Prostate gland (tissue), 2 donors: ENCODE data around the gene RBM33. TPM values are rescaled to one million over a fixed set of nuclear protein-coding genes. Genes with fewer than 3 reads are reported as not detected.
"Not testable (repeated sequence)": the region's sequence is repeated elsewhere in the genome, so short reads cannot be mapped to it uniquely, and the experiment has no call there.

ENCODE experiments used
- DNase-seq: peaks from one replicate; pipeline ENCODE4 v3.0.0-alpha.2; 2019; ENCODE audit warnings: low spot score
- H3K27ac ChIP-seq, 2 donors: fragments of 200-600 bp; sonication (generic); 2 replicates each; pipeline ENCODE4 v1.5.1; 2017 to 2019
- H3K27me3 ChIP-seq: fragments of 200-600 bp; sonication (generic); replicated peaks from 2 replicates; pipeline ENCODE4 v1.5.1; 2019; ENCODE audit not compliant: insufficient read depth
- H3K36me3 ChIP-seq, 2 donors: fragments of 200-600 bp; sonication (generic); 1 replicate in 1 of 2; 2 replicates in 1 of 2; pipeline versions ENCODE4 v1.5.1 to v1.8.1; 2017 to 2019
- H3K4me1 ChIP-seq: fragments of 200-600 bp; sonication (generic); replicated peaks from 2 replicates; pipeline ENCODE4 v1.5.1; 2019
- H3K4me3 ChIP-seq, 2 donors: fragments of 200-600 bp; sonication (generic); 2 replicates each; pipeline ENCODE4 v1.5.1; 2017 to 2019
- H3K9me3 ChIP-seq: fragments of 200-600 bp; sonication (generic); 2 replicates; pipeline ENCODE4 v1.5.1; 2017
- CTCF ChIP-seq, 4 experiments: fragments of 200-600 bp in 2 of 4; fragments of 450-650 bp in 2 of 4; sonication (generic) in 2 of 4; IDR thresholded peaks; 1 replicate in 3 of 4; 2 replicates in 1 of 4; pipeline ENCODE4 v1.5.1; 2016 to 2019; ENCODE audit warnings: antibody characterized with exemption in 4 of 4, mild to moderate bottlenecking in 2 of 4, moderate library complexity in 2 of 4
- POLR2A ChIP-seq: fragments of 450-650 bp; IDR thresholded peaks from one replicate; pipeline ENCODE4 v1.6.1; 2016; ENCODE audit warnings: antibody characterized with exemption, mild to moderate bottlenecking
- POLR2AphosphoS5 ChIP-seq: sonication (generic); formaldehyde crosslinking; IDR thresholded peaks from one replicate; pipeline ENCODE4 v1.6.1; 2017; ENCODE audit warnings: antibody characterized with exemption
- WGBS: methylation state at CpG from one replicate; pipeline ENCODE4 v1.1.5; 2018; 5-methylcytosine and 5-hydroxymethylcytosine counted together
- intact Hi-C: fragments of 100-400 bp; cut with DNase I; formaldehyde crosslinking; loops from one replicate; pipeline ENCODE4 v1.14.2; 2022
- total RNA-seq, 2 donors: library from RNA; depleted of rRNA; stranded (reverse); fragments of >200 nt; gene quantifications; one replicate each; pipeline ENCODE4 v1.1.0, GENCODE V29; 2016

The RBM33 gene
- total RNA-seq, 2 donors from 2014 or later = 33.2 to 82.9 TPM

- no peak for TF ChIP-seq CTCF (IDR thresholded peaks at IDR 0.05)
- TF ChIP-seq POLR2A = no peak
- no peak for TF ChIP-seq POLR2AphosphoS5
- Histone ChIP-seq H3K27ac (no peak overlapping the region), H3K4me3 (no peak overlapping the region), H3K27me3 (peaks cover 21% of the 10 kb centered on the region), H3K9me3 (no peaks in the 10 kb centered on the region), H3K36me3 (no peaks in the 10 kb centered on the region), H3K4me1 (no peaks in the 10 kb centered on the region)
- WGBS = 81% methylated on average over 8 of the region's 8 CpGs
- DNase-seq = no peak
- intact Hi-C loops = no loop called here
Observed at GRCh38 chr7:155604504-155604997, 39.9 kb upstream of the RBM33 start.

- H3K9me3 ChIP-seq = no peaks in the 10 kb centered on the region
- TF ChIP-seq CTCF (IDR thresholded peaks at IDR 0.05) (no peak), POLR2AphosphoS5 (no peak), POLR2A (no peak)
- H3K4me3 ChIP-seq = no peak overlapping the region
- H3K4me1 ChIP-seq = no peaks in the 10 kb centered on the region
- H3K27ac ChIP-seq = no peak overlapping the region
- 85% methylated on average over 12 of the region's 12 CpGs for WGBS
- no peaks in the 10 kb centered on the region for H3K36me3 ChIP-seq
- DNase-seq = no peak
- peaks cover 12% of the 10 kb centered on the region for H3K27me3 ChIP-seq
- intact Hi-C loops = no loop called here
Observed at GRCh38 chr7:155609185-155609584, 35.3 kb upstream of the RBM33 start.

GRCh38 chr7:155610633-155611193 lies 33.7 kb upstream of the RBM33 start:
- H3K9me3 ChIP-seq = no peaks in the 10 kb centered on the region
- H3K27ac ChIP-seq = no peak overlapping the region
- DNase-seq = no peak
- peaks cover 9% of the 10 kb centered on the region for H3K27me3 ChIP-seq
- TF ChIP-seq POLR2AphosphoS5 (no peak), CTCF (IDR thresholded peaks at IDR 0.05) (no peak), POLR2A (no peak)
- no peaks in the 10 kb centered on the region for H3K4me1 ChIP-seq
- WGBS = 39% methylated on average over 11 of the region's 11 CpGs
- intact Hi-C loops = no loop called here
- no peak overlapping the region for H3K4me3 ChIP-seq
- H3K36me3 ChIP-seq = no peaks in the 10 kb centered on the region

GRCh38 chr7:155611808-155612447 lies 32.5 kb upstream of the RBM33 start:
- no peak overlapping the region for H3K4me3 ChIP-seq
- WGBS = 93% methylated on average over 9 of the region's 9 CpGs
- H3K4me1 ChIP-seq = no peaks in the 10 kb centered on the region
- TF ChIP-seq CTCF (IDR thresholded peaks at IDR 0.05) (no peak), POLR2AphosphoS5 (no peak), POLR2A (no peak)
- DNase-seq = no peak
- peaks cover 9% of the 10 kb centered on the region for H3K27me3 ChIP-seq
- no peaks in the 10 kb centered on the region for H3K36me3 ChIP-seq
- H3K9me3 ChIP-seq = no peaks in the 10 kb centered on the region
- intact Hi-C loops = no loop called here
- H3K27ac ChIP-seq = no peak overlapping the region

GRCh38 chr7:155612658-155613057 lies 31.8 kb upstream of the RBM33 start:
- Histone ChIP-seq H3K27ac (no peak overlapping the region), H3K36me3 (no peaks in the 10 kb centered on the region), H3K27me3 (peaks cover 9% of the 10 kb centered on the region), H3K4me1 (no peaks in the 10 kb centered on the region), H3K4me3 (no peak overlapping the region), H3K9me3 (no peaks in the 10 kb centered on the region)
- no peak for DNase-seq
- WGBS = 85% methylated on average over 10 of the region's 10 CpGs
- TF ChIP-seq POLR2AphosphoS5 (no peak), POLR2A (no peak), CTCF (IDR thresholded peaks at IDR 0.05) (no peak)
- intact Hi-C loops = no loop called here

- DNase-seq, H3K27me3 ChIP-seq, H3K27ac ChIP-seq, H3K36me3 ChIP-seq, intact Hi-C loops, H3K4me3 ChIP-seq, H3K9me3 ChIP-seq, H3K4me1 ChIP-seq: not testable (repeated sequence)
- 90% methylated on average over 6 of the region's 6 CpGs for WGBS
Observed at GRCh38 chr7:155615085-155615484, 29.4 kb upstream of the RBM33 start.
